Putamen (tissue), 1 donor: ENCODE data around the gene SMIM10L2A.
"Not testable (repeated sequence)": the region's sequence is repeated elsewhere in the genome, so short reads cannot be mapped to it uniquely, and the experiment has no call there.

Experiments used
- DNase-seq: peaks from one replicate; pipeline ENCODE4 v3.0.0-alpha.2; 2016; ENCODE audit warnings: low spot score

SMIM10L2A gene

DNA sequence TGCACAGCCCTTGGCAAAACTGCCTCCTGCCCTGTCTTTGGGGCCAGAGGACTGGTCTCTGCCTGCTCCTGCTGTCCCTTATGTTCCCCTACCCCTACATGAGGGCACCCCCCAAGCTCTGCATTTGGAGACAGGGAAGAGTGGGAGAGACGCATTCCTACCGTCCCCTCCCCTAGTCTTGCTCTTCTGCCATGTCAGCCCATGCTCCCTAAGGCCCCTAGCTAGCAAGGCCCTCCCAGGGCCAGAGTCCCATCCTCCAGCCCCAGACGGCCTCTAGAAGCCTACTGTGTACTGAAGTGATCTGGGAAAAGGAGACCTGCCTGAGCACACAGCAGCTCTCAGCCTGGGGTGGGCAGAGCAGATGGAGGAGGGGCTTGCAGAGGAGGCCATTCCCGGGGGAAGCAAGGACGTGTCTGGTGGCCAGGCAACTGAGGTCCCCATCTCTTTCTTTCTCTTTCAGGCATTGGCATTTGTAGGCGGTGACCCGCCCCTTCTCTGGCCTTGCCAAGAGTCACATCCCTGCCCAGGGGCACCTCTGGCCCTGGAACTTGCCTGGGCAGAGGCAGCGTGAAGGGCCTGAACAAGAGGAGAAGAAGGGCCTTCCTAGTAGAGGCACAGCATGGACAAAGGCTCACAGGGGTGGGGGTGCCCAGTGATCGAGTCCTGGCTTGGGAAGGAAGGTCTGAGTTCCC lies 1.6 kb downstream of the SMIM10L2A start:
- DNase-seq: not testable (repeated sequence)

DNA sequence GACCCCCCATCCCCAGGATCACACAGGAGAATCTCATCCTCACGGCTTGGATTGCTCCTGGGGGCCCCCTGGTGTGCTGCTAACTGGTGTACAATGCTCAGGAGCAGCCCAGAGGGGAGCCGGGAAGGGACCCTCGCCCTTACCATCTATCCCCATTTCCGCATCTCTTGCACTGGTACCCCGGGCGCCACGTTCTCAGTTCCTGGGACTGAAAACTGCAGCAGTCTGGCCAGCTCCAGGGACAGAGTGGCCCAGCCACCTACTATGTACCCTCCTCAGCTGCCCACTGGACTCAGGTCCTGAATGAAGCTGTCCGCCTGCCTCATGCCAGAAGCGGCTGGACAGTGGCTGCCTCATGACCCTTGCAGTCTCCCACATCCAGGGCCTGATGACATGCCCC lies 2.7 kb downstream of the SMIM10L2A start:
- no peak for DNase-seq

DNA sequence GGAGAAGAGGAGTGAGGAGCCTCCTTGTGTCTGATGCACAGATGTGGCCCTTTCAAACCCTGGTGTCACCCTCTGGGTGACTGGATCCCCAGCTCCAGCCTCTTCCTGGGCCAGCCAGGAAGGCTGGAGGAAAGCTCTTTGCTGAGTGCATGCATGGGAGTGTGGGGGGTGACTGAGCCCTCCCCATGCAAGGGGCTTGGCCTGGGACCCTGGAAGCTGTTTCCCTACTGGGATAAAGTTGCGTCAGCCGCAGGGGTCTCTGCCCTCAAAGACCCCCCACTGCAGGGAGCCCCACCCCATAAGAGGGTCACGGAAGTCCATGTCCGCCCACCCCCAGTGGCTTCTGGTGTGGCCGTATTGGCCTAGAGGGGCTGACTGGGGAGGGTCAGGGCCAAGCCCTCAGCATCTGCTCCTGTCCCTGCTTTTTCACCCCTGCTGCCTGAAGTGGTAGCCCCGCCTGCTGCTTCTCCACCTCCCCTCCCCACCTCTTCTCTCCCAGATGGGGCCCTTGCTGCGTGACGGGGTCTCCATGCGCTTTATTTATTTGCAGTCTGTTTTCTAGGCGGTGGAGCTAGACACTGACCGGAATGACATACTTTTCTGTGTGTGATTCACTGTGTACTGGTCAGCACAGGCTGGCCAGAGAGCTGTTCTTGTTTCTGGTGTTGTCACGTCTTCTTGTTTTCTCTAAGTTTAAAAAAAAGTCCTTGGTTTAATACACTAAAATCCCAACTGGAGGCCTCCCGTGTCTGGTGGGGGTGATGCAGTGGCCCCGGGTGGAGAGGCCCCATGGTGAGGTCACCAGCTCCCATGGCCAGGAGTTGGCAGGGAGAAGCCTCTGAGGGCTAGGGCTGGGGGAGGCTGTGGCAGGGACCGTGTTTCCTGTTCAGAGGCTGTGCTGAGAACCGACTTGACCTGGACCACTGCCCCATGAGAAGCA lies 3.6 kb downstream of the SMIM10L2A start:
- no peak for DNase-seq

DNA sequence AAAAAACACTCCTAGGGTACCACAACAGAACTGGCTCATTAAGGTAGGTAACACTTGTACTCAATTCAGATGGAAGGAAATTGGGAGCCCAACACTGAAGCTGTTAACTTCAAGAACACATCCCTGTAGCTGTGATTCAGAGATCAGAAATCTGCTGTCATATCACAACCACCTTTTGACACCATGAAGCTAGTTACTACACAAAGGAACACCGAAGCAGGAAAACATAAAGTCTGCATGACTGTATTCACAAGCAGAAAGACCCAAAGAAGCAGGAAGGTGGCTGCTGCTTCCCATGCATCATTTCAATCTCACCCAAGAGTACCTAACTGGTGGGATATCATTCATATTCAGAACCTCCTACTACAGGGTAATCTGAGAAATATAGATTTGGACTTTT lies 7.7 kb downstream of the SMIM10L2A start:
- no peak for DNase-seq

DNA sequence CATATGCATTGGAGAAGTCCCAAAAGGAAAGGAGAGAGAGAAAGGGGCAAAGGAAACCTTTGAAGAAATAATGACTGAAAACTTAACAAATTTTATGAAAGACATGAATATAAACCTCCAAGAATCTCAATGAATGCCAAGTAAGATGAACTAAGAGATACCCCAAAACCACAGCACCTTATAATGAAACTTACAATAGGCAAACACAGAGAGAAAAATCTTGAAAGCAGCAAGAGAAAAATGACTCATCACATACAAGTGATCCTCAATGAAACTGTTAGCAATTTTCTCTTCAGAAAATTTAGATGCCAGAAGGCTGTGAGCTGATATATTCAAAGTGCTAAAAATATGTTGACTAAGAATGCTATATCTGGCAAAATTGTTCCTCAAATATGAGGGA lies 10.1 kb downstream of the SMIM10L2A start:
- no peak for DNase-seq

DNA sequence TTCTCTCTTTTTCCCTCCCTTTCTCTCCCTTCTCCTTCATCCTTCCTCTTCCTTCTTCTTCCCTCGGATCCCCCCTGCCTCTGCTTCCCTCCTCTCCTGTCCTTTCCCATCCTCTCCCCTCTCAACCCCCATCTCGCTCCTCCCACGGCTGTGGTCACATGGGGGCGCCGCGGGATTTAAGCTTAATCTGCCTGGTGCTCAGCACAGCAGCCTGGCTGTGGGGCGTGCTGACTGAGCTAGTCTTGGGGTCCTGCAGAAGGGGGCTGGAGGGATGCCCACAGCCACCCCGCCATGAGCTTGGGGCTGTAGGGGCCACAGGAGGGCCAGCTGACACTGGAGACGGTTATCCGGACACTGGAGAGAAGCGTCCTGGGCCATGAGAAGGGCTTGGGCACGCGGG lies 10.7 kb downstream of the SMIM10L2A start:
- no peak for DNase-seq

DNA sequence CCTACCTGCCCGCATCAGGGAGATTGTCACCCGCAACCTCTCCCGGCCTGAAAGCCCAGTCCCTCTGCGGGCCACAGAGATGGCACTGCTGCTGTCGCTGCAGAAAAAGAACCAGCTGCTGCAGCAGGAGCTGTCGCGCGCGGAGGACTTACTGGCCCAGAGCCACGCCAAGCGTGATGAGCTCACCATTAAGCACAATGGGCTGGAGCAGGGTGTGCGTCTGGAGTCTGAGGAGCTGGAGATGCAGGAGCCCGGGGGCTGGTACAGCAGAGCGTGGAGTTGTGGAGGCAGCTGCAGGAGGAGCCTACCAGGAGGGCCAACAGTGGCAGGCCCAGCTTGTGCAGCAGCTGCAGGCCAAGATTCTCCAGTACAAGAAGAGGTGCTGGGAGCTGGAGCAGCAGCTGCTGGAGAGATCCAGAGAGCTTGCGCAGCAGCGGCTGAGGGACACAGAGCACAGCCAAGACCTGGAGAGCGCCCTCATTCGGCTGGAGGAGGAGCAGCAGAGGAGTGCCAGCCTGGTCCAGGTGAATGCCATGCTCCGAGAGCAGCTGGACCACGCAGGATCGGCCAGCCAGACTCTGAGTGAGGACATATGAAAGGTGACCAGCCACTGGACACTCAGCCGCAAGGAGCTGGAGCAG lies 11.3 kb downstream of the SMIM10L2A start:
- DNase-seq: no peak

DNA sequence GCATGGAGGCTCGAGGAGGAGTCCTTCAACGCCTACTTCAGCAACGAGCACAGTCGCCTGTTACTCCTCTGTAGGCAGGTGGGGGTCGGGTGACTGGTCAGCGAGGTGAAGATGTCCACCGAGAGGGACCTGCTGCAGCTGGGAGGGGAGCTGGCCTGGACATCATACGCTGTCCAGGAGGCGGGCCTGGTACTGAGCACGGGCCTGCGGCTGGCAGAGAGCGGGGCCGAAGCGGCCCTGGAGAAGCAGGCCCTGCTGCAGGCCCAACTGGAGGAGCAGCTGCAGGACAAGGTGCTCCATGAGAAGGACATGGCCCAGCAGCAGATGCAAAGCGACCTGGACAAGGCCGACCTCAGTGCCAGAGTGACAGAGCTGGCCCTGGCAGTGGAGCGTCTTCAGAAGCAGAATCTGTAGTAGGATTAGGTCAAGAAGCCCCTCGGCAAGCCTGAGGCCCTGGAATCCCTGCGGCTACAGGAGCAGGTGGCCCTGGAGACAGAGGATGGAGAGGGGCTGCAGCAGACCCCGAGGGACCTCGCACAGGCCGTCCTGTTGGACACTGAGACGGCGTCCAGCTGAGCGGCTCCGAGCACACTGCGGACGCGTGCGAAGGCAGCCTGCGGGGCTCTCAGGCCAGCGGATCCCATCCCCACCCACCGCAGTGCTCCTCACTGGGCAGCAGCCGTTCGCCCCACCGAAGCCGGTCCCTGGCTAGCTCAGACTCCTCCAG lies 11.9 kb downstream of the SMIM10L2A start:
- no peak for DNase-seq

DNA sequence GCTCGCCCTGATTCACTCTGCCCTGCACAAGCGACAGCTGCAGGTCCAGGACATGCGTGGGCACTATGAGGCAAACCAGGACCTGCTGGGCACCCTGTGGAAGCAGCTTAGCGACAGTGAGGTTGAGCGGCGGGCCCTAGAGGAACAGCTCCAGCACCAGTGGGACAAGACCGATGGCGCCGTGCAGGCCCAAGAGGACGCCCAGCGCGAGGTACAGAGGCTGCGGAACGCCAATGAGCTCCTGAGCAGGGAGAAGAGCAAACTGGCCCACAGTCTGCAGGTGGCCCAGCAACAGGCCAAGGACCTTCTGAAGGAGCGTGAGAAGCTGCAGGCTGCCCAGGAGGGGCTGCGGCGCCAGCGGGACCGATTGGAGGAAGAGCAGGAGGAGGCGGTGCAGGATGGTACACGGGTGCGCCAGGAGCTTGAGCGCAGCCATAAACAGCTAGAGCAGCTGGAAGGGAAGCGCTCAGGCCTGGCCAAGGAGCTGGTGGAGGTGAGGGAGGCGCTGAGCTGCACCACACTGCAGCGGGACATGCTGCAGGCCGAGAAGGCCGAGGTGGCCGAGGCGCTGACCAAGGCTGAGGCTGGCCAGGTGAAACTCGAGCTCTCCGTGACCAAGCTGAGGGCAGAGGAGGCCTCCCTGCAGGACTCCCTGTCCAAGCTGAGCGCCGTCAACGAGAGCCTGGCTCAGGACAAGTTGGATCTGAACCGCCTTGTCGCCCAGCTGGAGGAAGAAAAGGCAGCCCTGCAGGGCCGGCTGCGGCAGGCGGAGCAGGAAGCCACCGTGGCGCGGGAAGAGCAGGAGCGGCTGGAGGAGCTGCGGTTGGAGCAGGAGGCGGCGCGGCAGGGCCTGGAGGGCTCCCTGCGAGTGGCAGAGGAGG lies 12.8 kb downstream of the SMIM10L2A start:
- no peak for DNase-seq

DNA sequence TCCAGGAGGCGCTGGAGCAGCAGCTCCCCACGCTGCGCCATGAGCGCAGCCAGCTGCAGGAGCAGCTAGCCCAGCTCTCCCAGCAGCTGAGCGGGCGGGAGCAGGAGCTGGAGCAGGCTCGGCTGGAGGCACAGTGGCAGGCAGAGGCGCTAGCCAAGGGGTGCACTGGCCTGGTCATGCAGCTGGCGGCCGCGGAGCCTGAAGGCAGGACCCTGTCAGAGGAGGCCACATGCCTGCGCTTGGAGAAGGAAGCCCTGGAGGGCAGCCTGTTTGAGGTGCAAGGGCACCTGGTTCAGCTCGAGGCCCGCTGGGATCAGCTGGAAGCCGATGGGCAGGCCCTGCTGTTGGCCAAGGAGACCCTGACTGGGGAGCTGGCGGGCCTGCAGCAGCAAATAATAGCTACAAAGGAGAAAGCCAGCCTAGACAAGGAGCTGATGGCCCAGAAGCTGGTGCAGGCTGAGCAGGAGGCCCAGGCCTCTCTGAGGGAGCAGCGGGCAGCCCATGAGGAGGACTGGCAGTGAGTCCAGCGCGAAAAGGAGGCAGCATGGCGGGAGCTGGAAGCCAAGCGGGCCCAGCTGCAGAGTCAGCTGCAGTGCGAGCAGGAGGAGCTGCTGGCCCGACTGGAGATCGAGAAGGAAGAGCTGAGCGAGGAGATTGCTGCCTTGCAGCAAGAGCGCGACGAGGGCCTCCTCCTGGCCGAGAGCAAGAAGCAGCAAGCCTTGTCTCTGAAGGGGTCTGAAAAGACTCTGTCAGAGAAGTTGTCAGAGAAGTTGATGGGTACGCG lies 13.6 kb downstream of the SMIM10L2A start:
- DNase-seq: no peak

DNA sequence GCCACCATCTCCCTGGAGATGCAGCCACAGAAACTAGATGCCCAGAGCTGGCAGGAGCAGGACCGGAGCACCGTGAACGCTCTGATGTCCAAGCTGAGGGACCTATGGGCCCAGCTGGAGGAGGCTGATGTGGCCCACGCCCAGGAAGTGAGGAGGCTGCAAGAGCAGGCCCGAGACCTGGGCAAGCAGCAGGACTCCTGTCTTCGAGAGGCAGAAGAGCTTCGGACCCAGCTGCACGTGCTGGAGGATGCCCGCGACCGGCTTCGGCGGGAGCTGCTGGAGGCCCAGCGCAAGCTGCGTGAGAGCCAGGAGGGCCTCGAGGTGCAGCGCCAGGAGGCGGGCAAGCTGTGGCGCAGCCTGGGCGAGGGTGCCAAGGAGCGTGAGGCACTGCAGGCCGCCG lies 14.2 kb downstream of the SMIM10L2A start:
- no peak for DNase-seq

DNA sequence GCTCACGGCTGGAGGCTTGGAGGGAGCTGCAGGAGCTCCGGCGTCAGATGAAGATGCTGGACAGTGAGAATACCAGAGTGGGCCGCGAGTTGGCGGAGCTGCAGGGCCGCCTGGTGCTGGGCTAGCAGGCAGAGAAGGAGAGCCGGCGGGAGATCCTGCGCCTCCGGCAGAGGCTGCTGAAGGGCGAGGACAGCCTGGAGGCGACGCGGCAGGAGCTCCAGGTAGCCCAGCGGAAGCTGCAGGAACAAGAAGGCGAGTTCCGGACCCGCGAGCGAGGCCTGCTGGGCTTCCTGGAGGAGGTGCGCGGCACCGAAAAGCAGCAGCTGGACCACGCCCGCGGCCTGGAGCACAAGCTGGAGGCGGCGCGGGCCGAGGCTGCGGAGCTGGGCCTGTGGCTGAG lies 14.7 kb downstream of the SMIM10L2A start:
- no peak for DNase-seq

DNA sequence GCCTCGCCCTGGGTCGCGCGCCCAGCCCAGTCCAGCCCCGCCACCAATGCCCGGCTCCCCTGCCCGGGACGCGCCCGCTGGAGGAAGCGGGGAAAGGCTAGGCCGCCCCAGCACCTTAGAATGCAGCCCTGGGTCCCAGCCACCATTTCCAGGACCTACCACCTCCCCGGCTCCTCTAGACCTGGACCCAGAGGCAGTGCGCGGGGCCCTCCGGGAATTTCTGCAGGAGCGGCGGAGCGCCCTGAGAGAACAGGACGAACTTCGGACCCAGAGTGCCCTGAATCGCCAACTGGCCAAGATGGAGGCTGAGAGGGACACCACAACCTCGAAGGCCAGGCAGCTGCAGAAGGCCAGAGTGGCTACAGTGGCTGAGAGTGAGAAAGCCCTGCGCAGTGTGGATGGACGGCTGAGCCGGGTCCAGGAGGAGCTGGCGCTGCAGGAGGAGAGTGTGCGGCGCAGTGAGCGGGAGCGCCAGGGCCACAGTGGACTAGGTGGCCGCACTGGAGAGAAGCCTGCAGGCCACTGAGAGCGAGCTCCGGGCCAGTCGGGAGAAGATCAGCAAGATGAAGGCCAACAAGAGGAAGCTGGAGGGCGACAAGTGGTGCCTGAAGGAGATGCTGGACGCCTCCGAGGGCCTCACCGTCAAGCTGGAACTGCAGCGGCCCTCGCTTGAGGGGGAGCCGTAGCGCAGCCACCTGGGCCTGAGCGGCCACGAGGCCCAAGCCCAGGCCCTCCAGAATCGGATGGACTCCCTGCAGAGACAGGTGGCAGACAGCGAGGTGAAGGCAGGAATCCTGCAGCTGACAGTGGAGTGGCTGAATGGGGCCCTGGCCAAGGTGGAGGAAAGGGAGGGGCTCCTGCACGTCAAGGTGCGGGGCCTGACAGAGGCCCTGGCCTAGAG lies 15.5 kb downstream of the SMIM10L2A start:
- no peak for DNase-seq

DNA sequence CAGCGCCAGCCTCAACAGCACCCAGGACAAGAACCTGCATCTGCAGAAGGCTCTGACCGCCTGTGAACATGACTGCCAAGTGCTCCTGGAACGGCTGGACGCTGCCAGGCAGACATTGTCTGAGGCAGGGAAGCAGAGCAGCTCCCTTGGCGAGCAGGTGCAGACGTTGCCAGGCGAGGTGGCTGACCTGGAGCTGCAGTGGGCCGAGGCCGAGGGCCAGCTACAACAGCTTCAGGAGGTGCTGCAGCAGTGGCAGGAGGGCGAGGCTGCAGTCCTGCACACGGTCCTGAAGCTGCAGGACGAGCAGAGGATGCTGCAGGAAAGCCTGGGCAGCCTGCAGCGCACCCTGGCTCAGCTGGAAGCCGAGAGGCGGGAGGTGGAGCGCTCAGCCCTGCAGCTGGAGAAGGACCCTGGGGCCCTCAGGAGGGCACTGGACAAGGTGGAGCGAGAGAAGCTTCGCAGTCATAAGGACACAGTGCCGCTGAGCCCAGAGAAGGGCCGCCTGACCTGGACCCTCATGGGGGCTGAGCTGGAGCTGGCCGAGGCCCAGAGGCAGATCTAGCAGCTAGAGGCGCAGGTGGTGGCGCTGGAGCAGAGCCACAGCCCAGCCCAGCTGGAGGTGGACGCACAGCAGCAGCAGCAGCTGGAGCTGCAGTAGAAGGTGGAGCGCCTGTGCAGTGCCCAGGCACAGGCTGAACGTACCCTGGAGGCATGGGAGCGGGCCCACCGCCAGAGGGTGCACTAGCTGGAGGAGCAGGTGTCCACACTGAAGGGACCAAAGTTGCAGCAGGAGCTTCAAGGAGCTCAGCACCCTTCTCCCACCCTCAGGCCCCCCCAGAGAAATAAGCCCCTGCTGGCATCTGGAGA lies 16.4 kb downstream of the SMIM10L2A start:
- DNase-seq: no peak

DNA sequence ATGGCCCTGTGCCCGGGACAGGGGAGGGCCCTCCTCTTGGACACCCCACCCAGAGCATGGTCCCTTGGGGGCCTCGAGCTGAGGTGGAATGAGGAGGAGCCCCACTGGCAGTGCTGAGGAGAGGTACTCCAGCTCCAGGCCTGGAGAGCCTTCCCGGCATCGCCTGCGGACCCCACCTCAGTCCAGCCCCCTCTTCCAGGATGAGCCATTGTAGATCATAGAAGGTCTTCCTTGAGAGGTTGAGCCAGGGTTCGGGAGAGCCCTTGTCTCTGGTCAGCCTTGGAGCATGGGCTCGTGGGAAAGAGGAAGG lies 16.9 kb downstream of the SMIM10L2A start:
- DNase-seq: no peak

DNA sequence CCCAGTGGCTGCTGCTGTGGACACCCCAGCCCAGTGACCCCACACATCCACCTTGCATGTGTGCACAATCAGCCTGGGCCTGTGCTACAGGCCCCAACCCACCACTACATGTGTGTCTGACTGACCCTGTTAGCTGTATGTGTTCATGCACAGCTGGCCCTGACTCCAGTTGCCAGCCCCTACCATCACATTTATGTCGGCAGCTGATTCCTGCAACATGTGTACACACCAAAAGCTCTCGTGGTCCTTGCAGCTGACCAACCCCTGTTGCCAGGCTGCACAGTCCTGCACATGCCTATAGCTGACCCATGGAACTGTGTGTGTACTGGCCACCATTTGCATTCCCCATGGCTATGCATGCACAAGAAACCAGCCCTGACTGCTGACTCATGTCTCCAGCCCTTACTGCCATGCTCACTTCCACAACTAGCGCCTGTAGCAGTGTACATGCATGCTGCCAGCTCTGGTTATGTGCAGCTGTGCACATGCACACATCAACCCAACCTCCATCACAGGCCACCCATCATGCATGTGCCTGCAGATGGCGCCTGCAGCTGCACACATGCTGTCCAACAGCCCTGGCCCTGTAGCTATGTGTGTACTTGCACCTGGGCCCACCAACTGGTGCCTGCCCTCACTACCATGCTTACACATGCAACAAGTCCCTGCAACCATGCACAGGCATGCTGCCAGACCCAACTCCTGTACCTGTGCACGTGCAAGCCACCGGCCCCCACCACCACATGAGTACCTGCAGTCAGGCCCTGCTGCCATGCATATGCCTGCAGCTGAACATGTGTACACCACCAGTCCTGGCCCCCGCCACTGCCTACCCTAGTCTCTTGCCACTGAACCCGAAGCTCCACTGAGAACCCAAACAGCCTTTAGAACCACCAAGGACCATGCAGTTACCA lies 28.1 kb downstream of the SMIM10L2A start:
- no peak for DNase-seq

DNA sequence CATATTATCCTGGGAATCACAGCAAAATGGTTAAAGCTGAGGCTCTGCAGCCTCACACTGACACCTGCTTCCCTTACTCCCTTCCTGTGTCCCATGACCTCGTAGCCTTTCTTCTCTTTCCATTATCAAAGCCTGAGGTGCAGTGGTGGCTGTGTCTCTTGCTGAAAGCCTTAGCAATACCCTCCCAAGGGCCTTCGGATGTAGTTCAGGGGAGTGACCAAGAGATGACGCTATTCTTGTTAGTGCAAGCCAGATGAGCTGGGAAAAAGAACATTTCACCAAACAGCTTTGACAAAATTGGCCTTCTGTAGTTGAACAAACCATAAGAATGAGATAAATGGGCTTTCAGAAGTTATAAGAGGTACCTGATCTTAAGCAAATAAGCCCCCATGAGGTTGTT lies 31.6 kb downstream of the SMIM10L2A start:
- no peak for DNase-seq
